ENCODE data around the gene FARP1. TPM values are rescaled to one million over a fixed set of nuclear protein-coding genes. Genes with fewer than 3 reads are reported as not detected.
"Not testable (repeated sequence)": the region's sequence is repeated elsewhere in the genome, so short reads cannot be mapped to it uniquely, and the experiment has no call there.

The FARP1 gene
- total RNA-seq, 2 donors from 2014 or later, result 0.76 to 0.87 TPM

- no peaks in the 10 kb centered on the region for H3K9me3 ChIP-seq (ENCODE audit: control insufficient read depth, low read length, poor library complexity, severe bottlenecking)
- DNase-seq, result no peak
- no peaks in the 10 kb centered on the region for H3K36me3 Mint-ChIP-seq (ENCODE audit: low read depth)
- H3K4me1 Mint-ChIP-seq, result no peaks in the 10 kb centered on the region
- H3K27ac Mint-ChIP-seq, result no peak overlapping the region
- H3K27me3 Mint-ChIP-seq, result peaks cover 42% of the 10 kb centered on the region
- no peak overlapping the region for H3K4me3 Mint-ChIP-seq
- ATAC-seq, result no peak
These were observed 79.2 kb downstream of the FARP1 start for GRCh38 chr13:98222081-98222554.

GRCh38 chr13:98222816-98223215 lies 79.9 kb downstream of the FARP1 start:
- Mint-ChIP-seq H3K4me3 (no peak overlapping the region), H3K4me1 (no peaks in the 10 kb centered on the region), H3K36me3 (ENCODE audit: low read depth) (no peaks in the 10 kb centered on the region), H3K27ac (no peak overlapping the region), H3K27me3 (peaks cover 47% of the 10 kb centered on the region)
- H3K9me3 ChIP-seq (ENCODE audit: control insufficient read depth, low read length, poor library complexity, severe bottlenecking), result no peaks in the 10 kb centered on the region
- ATAC-seq (no peak), DNase-seq (no peak)

GRCh38 chr13:98223741-98224140 lies 80.8 kb downstream of the FARP1 start:
- H3K9me3 ChIP-seq (ENCODE audit: control insufficient read depth, low read length, poor library complexity, severe bottlenecking), result no peaks in the 10 kb centered on the region
- Mint-ChIP-seq H3K36me3 (ENCODE audit: low read depth) (no peaks in the 10 kb centered on the region), H3K4me3 (no peak overlapping the region), H3K27me3 (peaks cover 39% of the 10 kb centered on the region), H3K27ac (no peak overlapping the region), H3K4me1 (no peaks in the 10 kb centered on the region)
- DNase-seq (no peak), ATAC-seq (no peak)

- Mint-ChIP-seq H3K36me3 (ENCODE audit: low read depth) (no peaks in the 10 kb centered on the region), H3K4me3 (no peak overlapping the region), H3K27ac (no peak overlapping the region), H3K4me1 (no peaks in the 10 kb centered on the region), H3K27me3 (peaks cover 39% of the 10 kb centered on the region)
- ATAC-seq, result no peak
- DNase-seq, result no peak
- no peaks in the 10 kb centered on the region for H3K9me3 ChIP-seq (ENCODE audit: control insufficient read depth, low read length, poor library complexity, severe bottlenecking)
These were observed 81.7 kb downstream of the FARP1 start for GRCh38 chr13:98224557-98224956.

- no peak for ATAC-seq
These were observed 82.4 kb downstream of the FARP1 start for GRCh38 chr13:98225036-98225940.

GRCh38 chr13:98226496-98226895 lies 83.6 kb downstream of the FARP1 start:
- peaks cover 34% of the 10 kb centered on the region for H3K27me3 Mint-ChIP-seq
- H3K4me1 Mint-ChIP-seq, result no peaks in the 10 kb centered on the region
- ATAC-seq (no peak), DNase-seq (no peak)
- no peak overlapping the region for H3K4me3 Mint-ChIP-seq
- H3K27ac Mint-ChIP-seq, result no peak overlapping the region
- no peaks in the 10 kb centered on the region for H3K36me3 Mint-ChIP-seq (ENCODE audit: low read depth)
- H3K9me3 ChIP-seq (ENCODE audit: control insufficient read depth, low read length, poor library complexity, severe bottlenecking), result no peaks in the 10 kb centered on the region

More at GRCh38 chr13:98225036-98225940, 82.4 kb downstream of the FARP1 start:
- H3K4me1 Mint-ChIP-seq, result no peaks in the 10 kb centered on the region
- H3K9me3 ChIP-seq (ENCODE audit: control insufficient read depth, low read length, poor library complexity, severe bottlenecking), result no peaks in the 10 kb centered on the region
- no peak overlapping the region for H3K4me3 Mint-ChIP-seq
- H3K36me3 Mint-ChIP-seq (ENCODE audit: low read depth), result no peaks in the 10 kb centered on the region
- H3K27me3 Mint-ChIP-seq, result peaks cover 39% of the 10 kb centered on the region
- DNase-seq, result no peak
- no peak overlapping the region for H3K27ac Mint-ChIP-seq

GRCh38 chr13:98228661-98229341 lies 85.9 kb downstream of the FARP1 start:
- no peaks in the 10 kb centered on the region for H3K4me1 Mint-ChIP-seq

GRCh38 chr13:98230762-98231161 lies 87.9 kb downstream of the FARP1 start:
- not testable (repeated sequence) for H3K9me3 ChIP-seq (ENCODE audit: control insufficient read depth, low read length, poor library complexity, severe bottlenecking); H3K4me3 Mint-ChIP-seq; H3K36me3 Mint-ChIP-seq (ENCODE audit: low read depth); ATAC-seq; H3K4me1 Mint-ChIP-seq; DNase-seq; H3K27ac Mint-ChIP-seq
- peaks cover 20% of the 10 kb centered on the region for H3K27me3 Mint-ChIP-seq

More at GRCh38 chr13:98228661-98229341, 85.9 kb downstream of the FARP1 start:
- Mint-ChIP-seq H3K36me3 (ENCODE audit: low read depth) (no peaks in the 10 kb centered on the region), H3K27ac (no peak overlapping the region), H3K27me3 (peaks cover 26% of the 10 kb centered on the region), H3K4me3 (no peak overlapping the region)
- H3K9me3 ChIP-seq (ENCODE audit: control insufficient read depth, low read length, poor library complexity, severe bottlenecking), result no peaks in the 10 kb centered on the region
- no peak for ATAC-seq
- DNase-seq, result no peak

- Mint-ChIP-seq H3K4me1 (no peaks in the 10 kb centered on the region), H3K4me3 (no peak overlapping the region), H3K36me3 (ENCODE audit: low read depth) (no peaks in the 10 kb centered on the region), H3K27me3 (peaks cover 13% of the 10 kb centered on the region), H3K27ac (no peak overlapping the region)
- ATAC-seq (no peak), DNase-seq (no peak)
- H3K9me3 ChIP-seq (ENCODE audit: control insufficient read depth, low read length, poor library complexity, severe bottlenecking), result no peaks in the 10 kb centered on the region
These were observed 89.6 kb downstream of the FARP1 start for GRCh38 chr13:98232456-98232855.

- no peaks in the 10 kb centered on the region for H3K9me3 ChIP-seq (ENCODE audit: control insufficient read depth, low read length, poor library complexity, severe bottlenecking)
- no peaks in the 10 kb centered on the region for H3K36me3 Mint-ChIP-seq (ENCODE audit: low read depth)
- no peaks in the 10 kb centered on the region for H3K4me1 Mint-ChIP-seq
- DNase-seq (no peak), ATAC-seq (no peak)
- H3K27me3 Mint-ChIP-seq, result peaks cover 11% of the 10 kb centered on the region
- no peak overlapping the region for H3K4me3 Mint-ChIP-seq
- no peak overlapping the region for H3K27ac Mint-ChIP-seq
These were observed 90.2 kb downstream of the FARP1 start for GRCh38 chr13:98233127-98233526.

- no peaks in the 10 kb centered on the region for H3K9me3 ChIP-seq (ENCODE audit: control insufficient read depth, low read length, poor library complexity, severe bottlenecking)
- DNase-seq (no peak), ATAC-seq (no peak)
- no peak overlapping the region for H3K4me3 Mint-ChIP-seq
- H3K27ac Mint-ChIP-seq, result no peak overlapping the region
- no peaks in the 10 kb centered on the region for H3K4me1 Mint-ChIP-seq
- peaks cover 13% of the 10 kb centered on the region for H3K27me3 Mint-ChIP-seq
- H3K36me3 Mint-ChIP-seq (ENCODE audit: low read depth), result no peaks in the 10 kb centered on the region
These were observed 91.5 kb downstream of the FARP1 start for GRCh38 chr13:98234348-98234747.

GRCh38 chr13:98236197-98236596 lies 93.3 kb downstream of the FARP1 start:
- ATAC-seq, result no peak
- Mint-ChIP-seq H3K27ac (no peak overlapping the region), H3K4me1 (no peaks in the 10 kb centered on the region), H3K27me3 (peaks cover 26% of the 10 kb centered on the region), H3K36me3 (ENCODE audit: low read depth) (no peaks in the 10 kb centered on the region), H3K4me3 (no peak overlapping the region)
- no peak for DNase-seq
- no peaks in the 10 kb centered on the region for H3K9me3 ChIP-seq (ENCODE audit: control insufficient read depth, low read length, poor library complexity, severe bottlenecking)

- Mint-ChIP-seq H3K36me3 (ENCODE audit: low read depth) (no peaks in the 10 kb centered on the region), H3K27me3 (peaks cover 26% of the 10 kb centered on the region), H3K4me1 (no peaks in the 10 kb centered on the region), H3K4me3 (no peak overlapping the region), H3K27ac (no peak overlapping the region)
- DNase-seq (no peak), ATAC-seq (no peak)
- no peaks in the 10 kb centered on the region for H3K9me3 ChIP-seq (ENCODE audit: control insufficient read depth, low read length, poor library complexity, severe bottlenecking)
These were observed 94.4 kb downstream of the FARP1 start for GRCh38 chr13:98237331-98237730.

Data from T-helper 17 cell (primary cell).